NCI-H345 treated with DMSO at 0.1 percent for 48 hours (cell line): Measurements from ENCODE around the gene PAPOLG.
A peak's percentile ranks its signal among the peaks of the same experiment; 100 is the strongest.
"Not testable (repeated sequence)": the region's sequence is repeated elsewhere in the genome, so short reads cannot be mapped to it uniquely, and the experiment has no call there.

ENCODE experiments used
- DNase-seq: peaks from one replicate; lab custom pipeline; 2025; ENCODE audit not compliant: unreplicated experiment; lab: John Stamatoyannopoulos, UW

The PAPOLG gene

GRCh38 chr2:60771508-60771907, 15.4 kb downstream of the PAPOLG start:
- DNase-seq, result no peak

GRCh38 chr2:60775048-60775639, 19.1 kb downstream of the PAPOLG start:
- no peak for DNase-seq

GRCh38 chr2:60778352-60778751, 22.3 kb downstream of the PAPOLG start:
- DNase-seq, result no peak

GRCh38 chr2:60779426-60779825, 23.4 kb downstream of the PAPOLG start:
- DNase-seq, result no peak

GRCh38 chr2:60780721-60781120, 24.7 kb downstream of the PAPOLG start:
- DNase-seq, result no peak

- DNase-seq, result no peak
Observed at GRCh38 chr2:60793169-60793568, 37.1 kb downstream of the PAPOLG start.

GRCh38 chr2:60794271-60794863, 38.3 kb downstream of the PAPOLG start:
- DNase-seq, result peak; percentile 13

GRCh38 chr2:60796573-60797509, 40.8 kb downstream of the PAPOLG start:
- DNase-seq, result no peak

- DNase-seq, result no peak
Observed at GRCh38 chr2:60804473-60804872, 48.4 kb downstream of the PAPOLG start.

- DNase-seq, result no peak
Observed at GRCh38 chr2:60806595-60806987, 50.5 kb downstream of the PAPOLG start.

- peak; percentile 53 for DNase-seq
Observed at GRCh38 chr2:60806988-60807681, 51.1 kb downstream of the PAPOLG start.

GRCh38 chr2:60808330-60808801, 52.3 kb downstream of the PAPOLG start:
- no peak for DNase-seq

- no peak for DNase-seq
Observed at GRCh38 chr2:60811491-60812375, 55.7 kb downstream of the PAPOLG start.

- DNase-seq, result not testable (repeated sequence)
Observed at GRCh38 chr2:60817191-60817590, 61.1 kb downstream of the PAPOLG start.

- no peak for DNase-seq
Observed at GRCh38 chr2:60818272-60818671, 62.2 kb downstream of the PAPOLG start.

GRCh38 chr2:60819155-60819862, 63.2 kb downstream of the PAPOLG start:
- no peak for DNase-seq

GRCh38 chr2:60819936-60820335, 63.9 kb downstream of the PAPOLG start:
- DNase-seq, result no peak

- DNase-seq, result no peak
Observed at GRCh38 chr2:60820416-60821132, 64.5 kb downstream of the PAPOLG start.

GRCh38 chr2:60821133-60821469, 65.0 kb downstream of the PAPOLG start:
- DNase-seq, result no peak
